Non-pigmented ciliary epithelial cell (primary cell): ENCODE data around the gene GJD2.

Experiments
- DNase-seq: peaks from one replicate; pipeline ENCODE4 v3.0.0-alpha.2; 2010; ENCODE audit warnings: low read depth

GJD2 gene

DNA sequence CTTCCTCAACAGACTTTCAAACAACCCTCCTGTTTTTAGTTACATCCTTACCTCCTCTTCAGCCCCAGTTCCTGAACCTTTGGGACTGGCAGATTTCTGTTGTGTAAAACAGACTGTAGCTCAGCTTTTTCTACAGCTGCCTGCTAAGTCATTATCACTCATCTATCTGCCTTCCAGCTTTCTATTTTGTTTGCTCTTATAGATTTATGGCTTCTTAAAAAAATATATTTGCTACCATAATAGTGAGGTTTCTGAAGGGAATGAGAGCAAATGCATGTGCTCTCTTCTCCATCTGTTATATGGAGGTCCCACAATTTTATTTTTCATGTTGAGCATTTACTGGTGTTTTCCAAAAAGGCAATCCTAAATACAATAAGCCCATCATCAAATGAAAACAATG lies 18.2 kb upstream of the GJD2 start:
- DNase-seq = no peak

- no peak for DNase-seq
Measured at GRCh38 chr15:34772312-34772711, 17.5 kb upstream of the GJD2 start.

GRCh38 chr15:34769711-34770110 lies 14.9 kb upstream of the GJD2 start:
- no peak for DNase-seq

DNA sequence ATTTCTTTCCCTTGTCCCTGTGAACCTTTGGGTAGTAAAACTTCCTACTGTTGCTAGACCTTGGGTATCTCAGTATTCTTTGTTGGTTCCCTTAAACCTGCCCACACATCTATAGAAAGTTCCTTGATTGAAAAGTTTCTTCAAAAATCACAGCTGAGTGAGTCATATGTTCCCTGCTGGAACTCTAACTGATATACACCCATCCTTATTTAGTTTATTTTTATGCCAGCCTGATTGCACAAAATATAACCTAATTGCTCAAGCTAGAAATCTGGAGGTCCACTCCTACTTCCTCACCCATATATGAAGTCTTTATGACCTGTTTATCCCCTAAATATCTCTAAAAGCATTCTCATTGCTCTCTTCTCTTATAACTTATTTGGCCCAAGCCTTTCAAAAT lies 13.7 kb upstream of the GJD2 start:
- no peak for DNase-seq

DNA sequence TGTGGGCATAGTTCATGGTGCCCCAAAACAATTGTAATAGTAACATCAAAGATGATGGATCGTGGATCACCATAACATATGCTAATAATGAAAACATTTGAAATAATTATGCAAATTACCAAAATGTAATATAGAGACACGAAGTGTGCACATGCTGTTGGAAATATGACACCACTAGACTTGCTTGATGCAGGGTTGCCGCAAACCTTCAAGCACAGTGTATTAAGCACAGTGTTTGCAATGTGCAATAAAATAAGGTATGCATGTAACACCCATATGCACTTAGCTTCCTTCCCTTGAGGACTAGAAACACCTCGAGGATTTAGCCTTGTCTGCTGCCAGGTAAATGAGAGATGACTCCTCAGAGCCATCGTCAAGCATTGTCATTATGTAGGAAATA lies 10.9 kb upstream of the GJD2 start:
- no peak for DNase-seq

- DNase-seq = no peak
Measured at GRCh38 chr15:34760909-34761308, 6.1 kb upstream of the GJD2 start.

- DNase-seq = no peak
Measured at GRCh38 chr15:34759992-34760391, 5.2 kb upstream of the GJD2 start.

GRCh38 chr15:34759347-34759746 lies 4.5 kb upstream of the GJD2 start:
- no peak for DNase-seq

DNA sequence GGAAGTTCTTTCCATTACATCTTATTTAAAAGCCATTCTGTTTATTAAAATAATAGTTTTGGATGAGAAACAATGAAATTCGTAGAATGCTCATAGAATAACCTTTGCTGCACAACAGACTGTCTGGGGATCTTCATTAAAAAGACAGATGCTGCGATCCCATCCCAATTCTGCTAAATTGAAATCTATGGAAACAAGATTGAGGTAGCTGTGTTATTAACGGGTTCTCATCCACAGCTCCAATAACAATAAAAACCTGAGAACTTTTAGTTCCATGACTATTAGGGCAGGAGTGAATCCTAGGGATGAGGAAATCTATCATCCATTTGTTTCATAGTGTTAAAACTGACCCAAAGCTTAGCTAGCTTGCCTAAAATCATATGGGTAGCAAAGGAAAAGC lies 2.5 kb upstream of the GJD2 start:
- no peak for DNase-seq

DNA sequence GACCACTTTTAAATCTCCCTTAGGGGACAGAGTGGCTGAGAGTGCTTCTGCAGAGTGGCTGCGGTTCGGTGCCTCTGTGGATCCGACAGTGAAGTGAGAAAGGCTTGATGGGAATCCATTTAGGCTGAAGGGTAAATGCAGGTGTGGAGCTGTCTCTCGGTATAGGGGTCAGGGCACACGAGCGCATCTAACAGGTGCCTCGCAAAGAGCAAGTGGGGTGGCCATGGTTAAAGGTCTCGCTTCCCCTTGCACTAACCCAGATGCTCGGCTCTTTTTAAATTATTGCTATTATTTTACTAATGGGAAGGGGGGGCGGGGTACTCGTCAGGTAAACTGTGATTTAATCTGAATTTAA lies 598 bp upstream of the GJD2 start:
- no peak for DNase-seq

DNA sequence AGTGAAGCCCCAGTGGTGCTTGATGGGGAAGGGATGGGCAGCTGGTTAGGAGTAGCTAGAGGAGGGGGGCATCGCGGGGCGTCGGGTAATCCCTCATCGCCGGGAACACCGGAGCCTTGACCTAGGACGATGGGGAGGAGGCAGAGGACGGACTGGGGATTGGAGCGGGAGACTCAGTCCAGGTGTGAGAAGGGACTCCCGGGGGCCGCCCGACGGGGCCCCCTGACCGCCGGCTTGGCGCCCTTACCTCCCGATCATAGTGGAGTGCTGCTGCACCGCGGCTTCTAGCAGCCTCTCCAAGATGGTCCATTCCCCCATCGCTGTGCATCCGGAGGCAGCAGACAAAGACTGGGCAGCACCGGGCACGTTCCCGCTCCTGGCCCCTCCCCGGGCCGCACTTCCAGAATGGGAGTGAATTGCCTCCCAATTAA lies 612 bp downstream of the GJD2 start:
- DNase-seq = no peak

DNA sequence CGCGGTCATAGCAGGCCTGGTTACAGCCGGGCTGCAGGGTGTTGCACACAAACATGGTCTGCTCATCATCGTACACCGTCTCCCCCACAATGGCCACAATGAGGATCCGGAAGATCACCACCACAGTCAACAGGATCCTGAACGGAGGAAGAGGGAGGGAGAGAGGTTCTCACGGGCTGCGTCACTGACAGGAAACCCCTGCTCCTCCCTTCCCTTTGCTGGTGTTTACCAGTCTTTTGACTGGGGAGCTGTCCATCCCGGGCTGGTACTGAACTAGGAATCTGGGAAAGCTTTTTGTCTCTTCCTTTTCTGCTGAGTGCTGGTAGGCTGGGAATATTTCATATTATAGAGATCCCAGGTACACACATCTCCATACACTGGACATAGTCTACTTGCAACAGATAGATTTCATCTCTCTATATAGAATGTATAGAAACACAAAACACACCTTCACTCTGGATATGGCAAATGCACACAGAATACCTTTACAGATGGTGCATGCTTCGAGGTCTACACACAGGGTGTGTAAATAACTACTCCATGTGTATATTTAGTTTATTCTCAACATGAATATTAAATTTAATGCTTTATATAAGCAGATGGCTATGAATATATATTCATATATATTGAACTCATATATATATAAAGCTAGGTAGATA lies 1.4 kb downstream of the GJD2 start:
- DNase-seq = peak; percentile 9

DNA sequence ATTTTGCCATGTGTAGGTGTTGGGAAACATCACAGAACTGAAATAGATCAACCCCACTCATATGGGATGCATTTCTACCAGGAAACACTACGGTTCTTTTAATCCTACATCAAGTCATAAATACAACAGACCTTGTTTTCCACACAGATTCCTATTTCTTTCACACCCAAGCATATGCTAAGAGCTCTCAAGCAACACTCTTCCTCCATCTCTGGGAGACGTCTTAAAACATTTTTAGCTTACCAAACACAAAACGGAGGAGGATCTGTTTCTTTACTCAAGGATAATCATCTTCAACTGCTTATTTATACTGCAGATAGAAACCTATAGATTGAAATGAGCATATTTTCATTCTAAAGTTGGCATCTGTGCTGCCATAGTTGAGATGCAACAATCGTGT lies 5.1 kb downstream of the GJD2 start:
- no peak for DNase-seq

- no peak for DNase-seq
Measured at GRCh38 chr15:34739346-34739745, 15.5 kb downstream of the GJD2 start.

- no peak for DNase-seq
Measured at GRCh38 chr15:34738002-34738401, 16.8 kb downstream of the GJD2 start.

DNA sequence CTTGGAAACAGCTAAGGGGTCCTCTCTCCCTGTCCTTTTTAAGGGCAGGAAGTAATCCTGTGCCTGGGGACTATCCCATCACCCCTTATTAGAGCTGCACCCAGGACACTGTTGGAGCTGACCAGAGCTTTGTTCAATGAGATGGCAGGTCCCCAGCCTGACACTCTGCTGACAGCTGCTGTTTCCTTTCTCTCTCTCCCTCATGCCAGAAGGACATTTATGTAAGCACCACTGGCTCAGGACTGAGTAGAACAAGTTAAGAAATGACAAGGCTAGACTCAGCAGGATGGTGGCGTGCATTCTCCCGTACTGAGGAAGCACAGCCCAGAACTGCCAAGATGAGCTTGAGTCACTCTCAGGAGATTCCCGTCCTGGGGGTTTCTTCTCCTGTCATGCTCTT lies 17.3 kb downstream of the GJD2 start:
- DNase-seq = no peak

DNA sequence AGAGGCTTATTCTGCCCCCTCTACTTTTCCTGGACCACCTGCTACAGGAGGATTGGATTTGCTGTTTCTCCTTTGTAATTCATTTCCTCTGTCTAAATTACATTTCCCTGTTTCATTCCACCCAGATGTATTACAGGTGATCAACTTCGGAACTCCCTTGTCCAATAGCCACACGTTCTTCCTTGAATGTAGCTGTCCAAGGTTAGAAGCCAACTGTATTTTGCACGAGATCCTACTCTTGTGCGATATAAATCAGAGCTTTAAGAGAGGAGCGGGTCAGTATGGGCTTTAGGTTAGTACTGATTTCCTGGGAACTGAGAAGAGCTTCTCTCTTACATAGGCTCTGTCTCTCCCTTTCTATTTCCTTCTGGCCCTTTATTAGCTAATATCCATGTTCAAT lies 20.5 kb downstream of the GJD2 start:
- DNase-seq = no peak

GRCh38 chr15:34733621-34734020 lies 21.2 kb downstream of the GJD2 start:
- no peak for DNase-seq

- DNase-seq = no peak
Measured at GRCh38 chr15:34732430-34732829, 22.4 kb downstream of the GJD2 start.

GRCh38 chr15:34730701-34731100 lies 24.1 kb downstream of the GJD2 start:
- no peak for DNase-seq

GRCh38 chr15:34729886-34730285 lies 24.9 kb downstream of the GJD2 start:
- no peak for DNase-seq

DNA sequence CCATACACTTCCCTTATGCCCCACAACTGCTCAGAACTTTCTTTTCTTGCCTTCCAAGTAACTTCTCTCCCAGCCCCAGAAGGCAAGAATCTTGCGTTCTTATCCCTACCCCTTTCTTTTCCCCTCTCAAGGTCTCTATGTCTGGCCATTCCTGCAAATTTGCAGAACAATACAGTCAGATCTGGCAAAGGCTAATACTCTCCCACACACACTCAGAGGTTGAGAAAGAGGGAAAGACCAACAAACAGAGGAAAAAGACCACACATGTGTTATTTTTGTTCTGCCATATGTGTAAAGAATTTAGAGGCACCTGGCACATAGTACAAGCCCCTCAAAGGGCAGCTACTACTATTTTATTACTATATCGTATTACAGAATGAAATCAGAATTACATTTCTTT lies 25.7 kb downstream of the GJD2 start:
- DNase-seq = no peak

DNA sequence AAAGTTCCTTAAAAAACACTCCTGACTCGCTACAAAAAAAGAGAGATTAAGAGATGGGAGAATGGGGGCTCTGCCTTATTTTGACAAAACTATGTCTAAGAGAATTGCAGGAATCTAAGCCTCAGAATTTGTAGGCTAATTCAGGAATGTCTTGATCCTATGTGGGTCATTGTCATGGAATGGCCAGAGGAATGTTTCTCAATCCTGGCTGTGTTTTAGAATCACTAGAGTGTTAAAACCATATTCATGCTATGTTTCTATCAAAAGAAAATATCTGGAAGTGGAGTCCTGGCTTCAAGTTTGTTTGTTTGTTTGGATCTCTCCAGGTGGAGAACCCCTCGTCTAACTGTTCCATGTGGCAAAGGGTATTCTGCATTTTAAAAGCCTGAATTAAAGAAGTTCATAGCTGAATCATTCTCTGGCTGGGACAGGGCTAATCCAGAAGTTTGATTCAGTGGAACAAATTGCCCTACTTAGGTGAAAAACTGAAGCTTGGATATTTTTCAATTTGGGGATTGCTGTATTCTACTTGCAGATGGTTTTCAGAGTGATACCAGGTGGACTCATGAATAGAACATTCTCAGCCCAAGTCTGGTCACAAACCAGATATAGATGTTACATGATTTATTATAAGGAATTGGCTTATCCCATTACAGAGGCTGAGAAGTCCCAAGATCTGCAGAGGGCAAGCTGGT lies 28.2 kb downstream of the GJD2 start:
- no peak for DNase-seq

- DNase-seq = no peak
Measured at GRCh38 chr15:34725556-34725955, 29.2 kb downstream of the GJD2 start.
